ENCODE results near the gene TENT4A.

DNA sequence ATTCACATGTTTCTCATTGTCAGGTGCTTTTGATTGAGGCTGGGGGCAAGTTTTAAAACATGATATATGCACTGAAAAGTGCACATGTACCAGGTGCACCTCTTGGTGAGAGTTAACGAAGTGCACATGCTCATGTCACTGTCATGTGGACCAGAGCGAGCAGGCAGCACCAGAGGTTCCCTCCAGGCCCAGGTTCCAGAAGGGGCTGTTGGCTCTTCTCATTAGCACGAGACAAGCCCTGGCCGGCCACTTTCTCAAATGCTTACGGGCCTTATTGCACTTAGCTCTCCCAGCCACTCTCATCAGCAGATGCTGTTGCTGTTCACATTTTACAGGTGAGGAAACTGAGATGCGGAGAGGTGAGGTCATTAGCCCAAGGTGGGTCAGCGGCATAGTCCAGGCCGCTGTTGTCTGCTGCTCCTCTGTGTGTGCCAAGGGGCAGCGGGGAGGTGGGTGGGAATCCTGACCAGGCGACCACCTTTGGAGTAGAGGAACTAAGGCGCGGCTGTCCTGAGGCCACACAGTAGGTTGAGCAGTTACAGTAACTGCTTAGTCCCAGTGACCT lies 27.4 kb downstream of the TENT4A start:
- TF ChIP-seq, protein P1, sequence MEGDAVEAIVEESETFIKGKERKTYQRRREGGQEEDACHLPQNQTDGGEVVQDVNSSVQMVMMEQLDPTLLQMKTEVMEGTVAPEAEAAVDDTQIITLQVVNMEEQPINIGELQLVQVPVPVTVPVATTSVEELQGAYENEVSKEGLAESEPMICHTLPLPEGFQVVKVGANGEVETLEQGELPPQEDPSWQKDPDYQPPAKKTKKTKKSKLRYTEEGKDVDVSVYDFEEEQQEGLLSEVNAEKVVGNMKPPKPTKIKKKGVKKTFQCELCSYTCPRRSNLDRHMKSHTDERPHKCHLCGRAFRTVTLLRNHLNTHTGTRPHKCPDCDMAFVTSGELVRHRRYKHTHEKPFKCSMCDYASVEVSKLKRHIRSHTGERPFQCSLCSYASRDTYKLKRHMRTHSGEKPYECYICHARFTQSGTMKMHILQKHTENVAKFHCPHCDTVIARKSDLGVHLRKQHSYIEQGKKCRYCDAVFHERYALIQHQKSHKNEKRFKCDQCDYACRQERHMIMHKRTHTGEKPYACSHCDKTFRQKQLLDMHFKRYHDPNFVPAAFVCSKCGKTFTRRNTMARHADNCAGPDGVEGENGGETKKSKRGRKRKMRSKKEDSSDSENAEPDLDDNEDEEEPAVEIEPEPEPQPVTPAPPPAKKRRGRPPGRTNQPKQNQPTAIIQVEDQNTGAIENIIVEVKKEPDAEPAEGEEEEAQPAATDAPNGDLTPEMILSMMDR (IDR thresholded peaks at IDR 0.05; ENCODE audit: low read depth, low read length) = no peak
- no peak for TF ChIP-seq EZH2phosphoT487 (IDR thresholded peaks at IDR 0.05; ENCODE audit: low read depth)
